GM20000 (cell line): Measurements from ENCODE around the gene FHIT.
A peak's percentile ranks its signal among the peaks of the same experiment; 100 is the strongest.
"Not testable (repeated sequence)": the region's sequence is repeated elsewhere in the genome, so short reads cannot be mapped to it uniquely, and the experiment has no call there.

Source experiments
- DNase-seq: peaks from one replicate; pipeline ENCODE4 v3.0.0; 2012; ENCODE audit warnings: low spot score
- CTCF ChIP-seq: IDR thresholded peaks from 2 replicates; pipeline ENCODE4 v1.5.1; 2012; ENCODE audit warnings: mild to moderate bottlenecking, control low read depth; ENCODE audit errors: extremely low read depth, missing control alignments

The FHIT gene

GRCh38 chr3:59937201-59937600 lies 1314.1 kb downstream of the FHIT start:
- no peak for TF ChIP-seq CTCF

GRCh38 chr3:59936472-59936871 lies 1314.8 kb downstream of the FHIT start:
- no peak for DNase-seq
- TF ChIP-seq CTCF, result no peak

More at GRCh38 chr3:59937201-59937600, 1314.1 kb downstream of the FHIT start:
- DNase-seq, result no peak

GRCh38 chr3:59935025-59935424 lies 1316.2 kb downstream of the FHIT start:
- TF ChIP-seq CTCF, result no peak
- DNase-seq, result peak; percentile 48

- DNase-seq, result not testable (repeated sequence)
Measured at GRCh38 chr3:59934560-59934959, 1316.7 kb downstream of the FHIT start.

- DNase-seq, result no peak
- TF ChIP-seq CTCF, result no peak
Measured at GRCh38 chr3:59930170-59930569, 1321.1 kb downstream of the FHIT start.

GRCh38 chr3:59927056-59927455 lies 1324.2 kb downstream of the FHIT start:
- DNase-seq, result no peak
- no peak for TF ChIP-seq CTCF

GRCh38 chr3:59925946-59926345 lies 1325.3 kb downstream of the FHIT start:
- TF ChIP-seq CTCF, result no peak
- no peak for DNase-seq

GRCh38 chr3:59922192-59922591 lies 1329.1 kb downstream of the FHIT start:
- TF ChIP-seq CTCF, result no peak
- no peak for DNase-seq
